Suprapubic skin (tissue), 4 donors: ENCODE data around the gene INF2. TPM values are rescaled to one million over a fixed set of nuclear protein-coding genes. Genes with fewer than 3 reads are reported as not detected.

ENCODE experiments used
- DNase-seq, 2 donors: peaks; one replicate each; pipeline ENCODE4 v3.0.0-alpha.2; 2019; ENCODE audit warnings: low spot score in 2 of 2
- H3K27ac ChIP-seq: fragments of 200-600 bp; sonication (generic); one replicate; pipeline ENCODE4 v1.5.1; 2019
- H3K27me3 ChIP-seq: fragments of 200-600 bp; sonication (generic); one replicate; pipeline ENCODE4 v1.5.1; 2019
- H3K36me3 ChIP-seq: fragments of 200-600 bp; sonication (generic); one replicate; pipeline ENCODE4 v1.5.1; 2019
- H3K4me1 ChIP-seq: fragments of 200-600 bp; sonication (generic); one replicate; pipeline ENCODE4 v1.5.1; 2019
- H3K4me3 ChIP-seq: fragments of 200-600 bp; sonication (generic); one replicate; pipeline ENCODE4 v1.5.1; 2019; ENCODE audit warnings: mild to moderate bottlenecking
- H3K9me3 ChIP-seq: fragments of 200-600 bp; sonication (generic); one replicate; pipeline ENCODE4 v1.5.1; 2019
- EP300 ChIP-seq: sonication (generic); formaldehyde crosslinking; IDR thresholded peaks from one replicate; pipeline ENCODE4 v1.6.1; 2017; ENCODE audit warnings: antibody characterized with exemption
- POLR2A ChIP-seq, 2 donors: fragments of 450-650 bp; IDR thresholded peaks; one replicate each; pipeline ENCODE4 v1.6.1; 2017; ENCODE audit warnings: antibody characterized with exemption in 2 of 2, mild to moderate bottlenecking in 2 of 2, moderate library complexity in 2 of 2
- POLR2AphosphoS5 ChIP-seq, 3 donors: sonication (generic); formaldehyde crosslinking; IDR thresholded peaks; one replicate each; pipeline ENCODE4 v1.6.1; 2017; ENCODE audit warnings: antibody characterized with exemption in 3 of 3
- WGBS: methylation state at CpG from one replicate; pipeline ENCODE4 v1.1.5; 2018; 5-methylcytosine and 5-hydroxymethylcytosine counted together
- total RNA-seq, 4 donors: library from RNA; depleted of rRNA; stranded (reverse); fragments of >200 nt; gene quantifications; one replicate each; pipeline ENCODE4 v1.1.0, GENCODE V29; 2016
- TF ChIP-seq, protein P1 (sequence below), 2 donors: fragments of 200-600 bp in 1 of 2; fragments of 450-650 bp in 1 of 2; sonication (generic) in 1 of 2; IDR thresholded peaks; one replicate each; pipeline ENCODE4 v1.5.1; 2016 to 2019; ENCODE audit warnings: antibody characterized with exemption in 2 of 2, mild to moderate bottlenecking in 1 of 2, moderate library complexity in 1 of 2

Gene INF2
- total RNA-seq, 4 donors from 2014 or later, result 52.1 to 126 (median 81.8) TPM

DNA sequence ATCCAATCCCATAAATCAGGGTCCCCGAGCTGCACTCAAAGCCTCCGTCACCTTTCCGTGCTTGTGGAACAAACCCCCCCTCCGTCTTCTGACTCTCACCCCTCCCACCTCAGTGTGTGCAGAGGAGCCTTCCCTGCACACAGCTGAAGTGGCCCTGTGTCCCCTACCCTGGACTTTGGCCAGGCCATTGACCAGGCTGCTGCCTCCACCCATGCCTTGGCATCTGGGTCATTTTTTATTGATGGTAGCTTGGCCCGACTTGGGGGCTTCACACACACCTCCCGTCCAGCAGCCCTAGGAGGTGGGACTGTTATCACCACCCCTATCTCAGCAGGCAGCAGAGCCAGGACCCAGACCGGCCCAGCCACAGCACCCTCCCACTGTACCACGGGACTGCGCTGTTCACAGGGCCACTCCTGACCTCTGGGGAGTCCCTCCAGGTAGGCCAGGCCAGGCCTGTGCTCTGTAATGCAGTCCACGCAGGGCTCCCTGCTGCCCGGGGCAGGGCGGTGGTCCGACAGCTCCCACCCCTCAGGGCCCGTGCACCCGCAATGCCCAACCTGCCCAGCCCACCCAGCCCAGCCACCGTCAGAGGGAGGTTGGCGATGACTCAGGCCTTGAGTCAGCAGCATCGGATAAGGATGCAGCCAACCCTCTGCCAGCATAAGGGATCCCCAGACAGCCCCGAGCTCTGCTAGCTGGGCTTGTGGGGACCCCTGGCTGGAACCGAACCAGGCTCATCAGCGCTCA is 9.2 kb upstream of the INF2 start:
- H3K4me3 ChIP-seq, result no peak overlapping the region
- TF ChIP-seq POLR2AphosphoS5 (IDR thresholded peaks at IDR 0.05) (no peak), POLR2A (IDR thresholded peaks at IDR 0.05) (no peak)
- peak overlapping the region; percentile 76 for H3K27ac ChIP-seq
- peak in 1 of 2 donors; percentile 70 for DNase-seq
- peaks cover 65% of the 10 kb centered on the region for H3K4me1 ChIP-seq
- no peaks in the 10 kb centered on the region for H3K27me3 ChIP-seq
- no peaks in the 10 kb centered on the region for H3K36me3 ChIP-seq
- WGBS, result 84% methylated on average over 7 of the region's 21 CpGs
- no peaks in the 10 kb centered on the region for H3K9me3 ChIP-seq

DNA sequence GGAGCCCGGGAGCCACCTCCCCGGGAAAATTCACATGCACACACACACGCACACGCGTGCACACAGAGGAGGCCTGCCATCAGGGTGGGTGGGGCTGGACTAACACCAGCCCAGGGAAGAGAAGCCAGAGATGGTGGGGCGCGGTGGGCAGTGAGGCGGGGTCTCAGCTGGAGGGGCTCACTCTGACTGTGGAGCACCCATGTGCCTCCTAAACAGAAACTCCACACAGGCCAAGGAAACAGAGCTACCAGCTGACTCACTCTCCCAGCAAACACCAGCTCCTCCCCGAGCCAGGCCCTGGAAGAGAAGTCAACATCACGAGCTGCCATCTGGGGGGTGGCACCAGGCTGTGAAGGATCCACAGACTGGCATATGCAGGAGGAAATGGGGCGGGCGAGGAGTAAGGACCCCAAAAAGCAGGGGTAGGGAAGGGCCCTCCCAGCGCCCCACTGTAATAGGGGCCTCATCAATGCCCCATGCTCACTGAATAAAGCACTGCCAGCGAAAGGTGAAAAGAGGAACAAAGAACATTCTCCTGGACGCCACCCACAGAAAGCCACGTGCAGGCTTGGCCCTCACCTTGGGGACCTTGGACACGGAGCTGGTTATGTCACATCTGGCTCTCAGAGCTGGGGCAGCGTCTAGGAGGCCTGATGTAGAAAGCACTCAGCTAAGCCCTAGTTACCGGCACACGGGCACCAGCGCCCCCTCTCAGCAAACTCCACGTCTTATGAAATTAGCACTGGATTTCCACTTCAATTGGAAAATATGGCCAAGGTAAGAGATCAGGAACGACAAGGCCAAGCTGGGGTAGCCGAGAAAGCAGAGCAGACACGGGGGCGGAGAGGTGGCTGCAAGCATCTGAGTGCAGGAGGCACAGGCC is 8.4 kb upstream of the INF2 start:
- no peaks in the 10 kb centered on the region for H3K36me3 ChIP-seq
- TF ChIP-seq POLR2AphosphoS5 (IDR thresholded peaks at IDR 0.05), result no peak
- TF ChIP-seq, protein P1, sequence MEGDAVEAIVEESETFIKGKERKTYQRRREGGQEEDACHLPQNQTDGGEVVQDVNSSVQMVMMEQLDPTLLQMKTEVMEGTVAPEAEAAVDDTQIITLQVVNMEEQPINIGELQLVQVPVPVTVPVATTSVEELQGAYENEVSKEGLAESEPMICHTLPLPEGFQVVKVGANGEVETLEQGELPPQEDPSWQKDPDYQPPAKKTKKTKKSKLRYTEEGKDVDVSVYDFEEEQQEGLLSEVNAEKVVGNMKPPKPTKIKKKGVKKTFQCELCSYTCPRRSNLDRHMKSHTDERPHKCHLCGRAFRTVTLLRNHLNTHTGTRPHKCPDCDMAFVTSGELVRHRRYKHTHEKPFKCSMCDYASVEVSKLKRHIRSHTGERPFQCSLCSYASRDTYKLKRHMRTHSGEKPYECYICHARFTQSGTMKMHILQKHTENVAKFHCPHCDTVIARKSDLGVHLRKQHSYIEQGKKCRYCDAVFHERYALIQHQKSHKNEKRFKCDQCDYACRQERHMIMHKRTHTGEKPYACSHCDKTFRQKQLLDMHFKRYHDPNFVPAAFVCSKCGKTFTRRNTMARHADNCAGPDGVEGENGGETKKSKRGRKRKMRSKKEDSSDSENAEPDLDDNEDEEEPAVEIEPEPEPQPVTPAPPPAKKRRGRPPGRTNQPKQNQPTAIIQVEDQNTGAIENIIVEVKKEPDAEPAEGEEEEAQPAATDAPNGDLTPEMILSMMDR (IDR thresholded peaks at IDR 0.05), result no peak
- no peak for TF ChIP-seq EP300
- TF ChIP-seq POLR2A (IDR thresholded peaks at IDR 0.05), result no peak
- H3K9me3 ChIP-seq, result no peaks in the 10 kb centered on the region
- no peaks in the 10 kb centered on the region for H3K27me3 ChIP-seq
- H3K27ac ChIP-seq, result peak overlapping the region; percentile 76
- DNase-seq, result peak in 1 of 2 donors; percentile 75
- peaks cover 65% of the 10 kb centered on the region for H3K4me1 ChIP-seq
- peak overlapping the region; percentile 19 for H3K4me3 ChIP-seq
- WGBS, result 32% methylated on average over 15 of the region's 26 CpGs

- H3K27ac ChIP-seq, result peak overlapping the region; percentile 76
- no peaks in the 10 kb centered on the region for H3K27me3 ChIP-seq
- peak overlapping the region; percentile 19 for H3K4me3 ChIP-seq
- H3K4me1 ChIP-seq, result peaks cover 69% of the 10 kb centered on the region
- no peak for TF ChIP-seq POLR2A (IDR thresholded peaks at IDR 0.05)
- no peaks in the 10 kb centered on the region for H3K9me3 ChIP-seq
- 13% methylated on average over 10 of the region's 11 CpGs for whole genome bisulfite sequencing
- peak in 1 of 2 donors; percentile 85 for DNase-seq
- H3K36me3 ChIP-seq, result no peaks in the 10 kb centered on the region
These were observed 7.7 kb upstream of the INF2 start for GRCh38 chr14:104681689-104682074.

GRCh38 chr14:104682107-104682593 is 7.3 kb upstream of the INF2 start:
- WGBS, result 42% methylated on average over 7 of the region's 12 CpGs
- no peak for TF ChIP-seq POLR2A (IDR thresholded peaks at IDR 0.05)
- TF ChIP-seq, protein P1 (IDR thresholded peaks at IDR 0.05), result no peak
- TF ChIP-seq EP300, result no peak
- TF ChIP-seq POLR2AphosphoS5 (IDR thresholded peaks at IDR 0.05), result no peak
- Histone ChIP-seq H3K27me3 (no peaks in the 10 kb centered on the region), H3K4me1 (peaks cover 69% of the 10 kb centered on the region), H3K36me3 (no peaks in the 10 kb centered on the region), H3K27ac (peak overlapping the region; percentile 76), H3K9me3 (no peaks in the 10 kb centered on the region), H3K4me3 (peak overlapping the region; percentile 19)
- DNase-seq, result no peak

DNA sequence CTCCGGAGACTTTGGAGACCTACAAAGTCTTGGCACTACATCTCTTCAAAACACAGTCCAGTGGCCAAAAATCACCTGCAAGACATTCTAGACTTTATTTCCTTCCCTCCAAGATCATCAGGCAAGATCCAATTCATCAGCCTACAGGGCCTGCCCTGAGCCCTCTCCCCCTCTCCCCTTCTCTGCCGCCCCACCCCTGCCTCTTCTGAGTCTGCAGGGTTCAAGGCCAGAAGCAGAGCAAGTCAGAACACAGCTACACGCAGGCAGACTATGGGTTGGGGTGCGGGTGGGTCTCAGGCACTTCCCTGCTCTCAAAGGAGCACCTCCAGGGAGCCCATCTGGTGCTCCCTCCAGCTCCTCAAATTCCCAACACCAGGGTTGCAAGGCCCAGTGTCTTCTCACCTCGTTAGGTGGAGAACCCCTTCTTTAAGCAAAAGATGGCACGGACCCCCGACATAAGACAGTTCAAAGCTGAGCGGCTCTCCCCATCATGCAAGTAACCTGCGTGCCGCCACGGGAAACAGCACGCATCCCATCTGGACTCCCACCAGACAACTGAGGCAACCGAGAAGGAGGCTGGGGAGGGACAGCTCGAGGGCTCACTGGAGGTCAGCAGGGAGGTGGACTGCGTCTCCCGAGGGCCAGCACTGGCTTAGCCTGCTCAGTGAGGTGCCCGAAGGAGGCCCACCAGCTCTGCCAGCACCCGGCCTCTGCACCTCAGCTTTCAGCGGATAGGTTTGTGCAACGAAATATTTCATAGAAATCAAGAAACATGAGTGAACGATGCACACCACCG is 5.6 kb upstream of the INF2 start:
- no peak for TF ChIP-seq POLR2A (IDR thresholded peaks at IDR 0.05)
- no peak for TF ChIP-seq POLR2AphosphoS5 (IDR thresholded peaks at IDR 0.05)
- no peak for TF ChIP-seq EP300
- TF ChIP-seq, protein P1 (IDR thresholded peaks at IDR 0.05), result no peak
- Histone ChIP-seq H3K27me3 (no peaks in the 10 kb centered on the region), H3K4me3 (no peak overlapping the region), H3K4me1 (peaks cover 69% of the 10 kb centered on the region), H3K27ac (no peak overlapping the region), H3K9me3 (no peaks in the 10 kb centered on the region), H3K36me3 (no peaks in the 10 kb centered on the region)
- DNase-seq, result no peak
- WGBS, result 82% methylated on average over 22 of the region's 22 CpGs
